ENCODE data around the gene RNPEPL1.

Gene RNPEPL1

DNA sequence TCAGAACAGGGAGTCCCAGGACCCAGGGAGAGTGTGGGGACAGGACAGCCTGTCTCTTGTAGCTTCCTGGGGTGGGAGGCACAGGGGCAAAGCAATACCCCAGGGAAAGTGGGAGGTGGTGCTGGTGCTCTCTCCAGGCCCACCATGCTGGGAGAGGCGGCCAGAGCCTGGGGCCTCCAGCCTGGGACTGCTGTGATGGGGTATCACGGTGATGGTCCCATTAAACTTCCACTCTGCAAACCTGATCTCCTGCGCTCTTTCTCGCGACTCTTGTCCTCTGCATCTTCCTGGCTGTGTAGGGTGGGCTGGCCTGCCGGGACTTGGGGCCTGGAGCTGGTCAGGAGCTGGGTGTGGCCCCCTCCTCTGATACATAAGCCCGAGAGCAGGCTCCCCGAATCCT, 10.2 kb downstream of the RNPEPL1 start:
- DNase-seq: no peak

DNA sequence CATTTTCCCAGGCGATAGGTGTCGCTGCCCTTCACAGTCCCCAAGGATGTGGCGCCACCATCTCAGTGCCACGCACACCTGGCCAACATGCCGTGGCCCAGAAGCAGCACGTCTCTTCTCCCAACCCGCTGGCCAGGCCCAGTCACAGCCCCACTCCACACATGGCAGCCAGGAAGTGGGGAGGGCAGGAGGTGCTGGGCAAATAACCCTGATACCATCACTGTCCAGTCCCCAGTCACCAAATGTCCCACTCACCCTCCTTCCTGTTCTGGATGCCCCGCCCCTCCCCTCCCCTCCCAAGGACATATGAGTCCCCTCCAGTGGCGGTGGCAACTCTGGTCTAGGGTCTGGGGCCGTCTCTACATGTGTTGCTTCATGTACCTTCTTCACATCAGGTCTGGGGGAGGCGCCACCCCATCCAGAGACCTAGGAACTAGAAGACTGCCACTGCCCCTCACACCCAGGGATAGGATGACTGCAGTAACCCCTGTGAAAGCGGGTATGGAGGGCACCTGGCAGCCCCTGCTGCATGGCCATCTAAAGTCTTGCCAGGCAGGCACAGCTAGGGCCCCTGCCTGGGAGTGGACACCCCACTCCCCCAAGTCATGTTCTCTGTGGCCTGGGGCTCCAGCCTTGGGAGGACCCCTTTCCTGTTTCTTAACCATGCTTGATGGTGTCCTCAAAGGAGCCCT, 10.9 kb downstream of the RNPEPL1 start:
- DNase-seq: no peak

DNA sequence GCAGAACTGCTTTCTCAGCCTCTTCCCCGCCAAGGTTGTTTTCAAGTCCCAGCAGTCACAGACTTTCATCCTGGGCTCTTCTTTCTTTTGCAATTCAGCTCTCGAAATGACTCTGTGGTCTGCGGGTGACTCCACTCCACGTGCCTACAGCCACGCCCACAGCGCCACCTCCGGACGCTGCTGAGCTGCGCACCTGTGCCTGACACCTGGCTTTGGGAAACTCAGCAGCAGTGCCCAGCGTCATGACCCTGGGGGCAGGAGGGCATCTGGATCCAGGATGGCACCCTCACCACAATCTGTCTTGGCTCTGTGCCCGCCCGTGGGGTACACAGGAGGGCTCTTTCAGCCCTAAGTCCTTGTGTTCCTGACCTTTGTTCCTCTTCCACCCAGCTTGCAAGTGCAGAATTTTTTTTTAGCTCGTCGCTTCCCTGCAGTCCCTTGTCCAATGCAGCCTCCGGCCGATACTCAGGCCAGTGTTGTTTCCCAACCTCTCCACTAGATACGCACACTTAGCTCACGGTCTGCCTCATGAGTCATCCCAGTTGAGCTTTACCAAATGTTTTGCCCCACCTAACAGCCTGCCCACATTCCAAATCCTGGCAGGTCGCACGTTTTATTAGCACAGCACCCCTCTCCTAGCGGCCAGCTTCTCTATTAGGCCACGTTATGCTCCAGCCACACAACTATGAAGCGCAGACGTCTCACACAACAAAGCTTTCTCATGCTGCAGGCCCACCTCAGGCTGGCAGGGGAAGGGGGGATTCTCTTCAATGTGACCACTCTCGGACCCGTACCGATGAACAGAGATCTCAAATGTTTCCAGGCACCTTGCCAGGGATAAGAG, 11.7 kb downstream of the RNPEPL1 start:
- peak; percentile 65 for DNase-seq

DNA sequence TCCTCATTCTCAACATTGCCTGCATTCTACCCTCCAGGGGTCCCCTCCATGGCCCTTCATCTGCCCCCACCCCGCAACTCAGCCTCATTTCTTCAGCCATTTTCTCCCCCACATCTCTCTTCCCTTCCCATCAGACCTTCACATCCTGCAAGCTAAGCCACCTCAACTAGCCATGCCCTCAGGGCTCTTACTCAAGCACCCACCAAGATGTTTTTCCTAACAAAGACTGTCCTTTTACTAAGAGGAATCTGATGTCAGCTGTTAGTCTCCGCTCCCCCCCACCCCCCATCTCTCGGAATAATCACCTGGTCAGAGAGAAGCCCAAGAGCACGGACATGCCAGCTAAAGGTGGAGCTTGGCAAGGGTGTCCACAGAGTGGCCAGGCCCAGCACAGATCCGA, 13.5 kb downstream of the RNPEPL1 start:
- DNase-seq: no peak

DNA sequence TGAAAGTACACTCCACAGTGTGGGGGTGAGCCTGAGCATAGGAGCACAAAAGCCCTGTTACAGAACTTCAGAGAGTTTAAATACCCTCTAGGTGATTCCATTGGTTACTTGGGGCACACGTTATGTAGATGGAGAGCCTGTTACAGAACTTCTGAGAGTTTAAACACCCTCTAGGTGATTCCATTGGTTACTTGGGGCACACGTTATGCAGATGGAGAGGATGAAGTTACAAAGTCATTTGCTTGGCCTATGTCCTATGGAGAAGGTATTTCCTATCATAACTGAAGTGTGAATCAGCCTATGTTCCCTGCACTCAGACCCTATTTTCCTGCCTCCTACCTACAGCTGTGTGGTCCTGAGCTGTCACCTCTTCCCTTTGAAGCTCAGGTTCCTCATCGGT, 14.5 kb downstream of the RNPEPL1 start:
- no peak for DNase-seq

DNA sequence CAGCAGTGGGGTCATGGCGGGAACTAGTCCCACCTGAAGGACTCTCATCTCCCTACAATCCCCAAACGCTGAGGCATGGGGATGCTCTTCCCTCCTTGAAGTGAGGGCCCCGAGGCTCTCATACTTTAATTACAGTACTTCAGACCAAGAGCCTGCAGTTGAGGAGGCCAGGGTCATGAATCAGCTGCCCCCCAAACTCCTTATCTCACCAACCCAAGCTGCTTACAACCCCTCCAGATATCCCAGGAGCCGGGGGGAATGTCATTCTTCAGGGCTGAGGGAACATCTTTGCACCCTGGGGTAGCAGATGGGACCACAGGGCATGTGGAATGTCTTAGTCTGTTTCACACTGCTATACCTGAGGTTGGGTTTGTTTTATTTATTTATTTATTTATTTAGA, 15.5 kb downstream of the RNPEPL1 start:
- DNase-seq: no peak

DNA sequence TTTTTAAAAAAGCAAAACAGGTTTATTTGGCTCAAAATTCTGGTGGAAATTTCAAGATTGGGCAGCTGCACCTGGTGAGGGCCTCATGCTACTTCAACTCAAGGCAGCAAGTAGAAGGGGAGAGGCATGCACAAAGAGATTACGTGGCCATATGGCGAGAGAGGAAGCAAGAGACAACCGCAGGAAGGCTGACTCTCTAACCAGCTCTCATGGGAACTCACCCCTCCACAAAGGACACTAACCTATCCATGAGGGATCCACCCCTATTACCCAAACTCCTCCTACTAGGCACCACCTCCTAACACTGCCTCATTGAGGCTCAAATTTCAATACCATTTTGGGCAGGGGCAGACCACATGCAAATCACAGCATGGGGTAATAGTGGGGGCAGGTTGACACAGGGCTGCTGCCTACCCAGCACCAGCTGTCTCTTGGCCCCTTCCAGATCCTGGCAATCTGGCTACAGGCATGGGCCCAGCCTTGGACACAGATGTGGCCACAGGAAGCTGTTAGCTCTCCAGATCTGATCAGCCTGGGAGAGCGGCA, 16.3 kb downstream of the RNPEPL1 start:
- DNase-seq: no peak

DNA sequence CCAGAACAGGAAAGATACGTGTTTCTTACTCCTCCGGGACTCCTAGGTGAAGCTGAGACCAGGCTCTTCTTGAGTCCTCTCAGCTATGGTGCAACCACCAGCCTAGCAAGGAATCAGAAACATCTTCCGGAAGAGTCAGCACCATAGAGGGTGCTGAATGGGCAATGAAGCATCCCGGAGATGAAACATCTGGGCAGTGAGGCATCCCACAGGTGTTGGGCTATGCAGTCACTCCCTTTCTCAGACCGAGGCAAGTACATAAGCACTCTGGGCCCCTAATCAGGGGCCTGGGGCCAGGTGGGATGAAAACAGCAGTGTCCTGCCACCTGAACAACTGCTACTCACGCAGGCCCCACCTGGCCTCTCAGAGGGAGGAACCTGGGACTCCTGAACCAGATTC, 16.8 kb downstream of the RNPEPL1 start:
- no peak for DNase-seq

DNA sequence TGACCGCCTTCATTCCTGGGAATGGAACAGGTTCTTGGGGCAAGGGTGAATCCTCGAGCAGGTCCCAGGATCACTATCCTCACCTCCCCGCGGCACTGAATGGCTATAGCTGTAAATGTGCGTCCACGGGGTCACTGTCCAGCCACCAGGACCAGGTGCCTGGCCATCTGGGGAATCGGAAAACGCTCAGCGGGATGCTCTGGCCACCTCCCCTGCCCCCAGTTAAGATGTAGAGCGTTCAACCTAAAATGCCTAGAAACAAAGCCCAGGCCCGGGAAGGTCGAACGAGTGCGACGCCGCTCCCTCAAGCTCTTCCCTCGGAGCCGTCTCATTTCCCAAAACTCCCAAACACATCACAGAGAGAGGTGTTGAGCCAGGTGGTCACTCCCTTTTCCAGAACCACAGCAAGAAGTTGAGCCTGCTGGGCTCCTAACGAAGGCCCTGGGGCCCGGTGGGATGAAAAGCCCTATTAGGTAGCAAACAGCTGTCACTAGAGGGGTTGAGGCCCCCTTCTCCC, 17.5 kb downstream of the RNPEPL1 start:
- no peak for DNase-seq

DNA sequence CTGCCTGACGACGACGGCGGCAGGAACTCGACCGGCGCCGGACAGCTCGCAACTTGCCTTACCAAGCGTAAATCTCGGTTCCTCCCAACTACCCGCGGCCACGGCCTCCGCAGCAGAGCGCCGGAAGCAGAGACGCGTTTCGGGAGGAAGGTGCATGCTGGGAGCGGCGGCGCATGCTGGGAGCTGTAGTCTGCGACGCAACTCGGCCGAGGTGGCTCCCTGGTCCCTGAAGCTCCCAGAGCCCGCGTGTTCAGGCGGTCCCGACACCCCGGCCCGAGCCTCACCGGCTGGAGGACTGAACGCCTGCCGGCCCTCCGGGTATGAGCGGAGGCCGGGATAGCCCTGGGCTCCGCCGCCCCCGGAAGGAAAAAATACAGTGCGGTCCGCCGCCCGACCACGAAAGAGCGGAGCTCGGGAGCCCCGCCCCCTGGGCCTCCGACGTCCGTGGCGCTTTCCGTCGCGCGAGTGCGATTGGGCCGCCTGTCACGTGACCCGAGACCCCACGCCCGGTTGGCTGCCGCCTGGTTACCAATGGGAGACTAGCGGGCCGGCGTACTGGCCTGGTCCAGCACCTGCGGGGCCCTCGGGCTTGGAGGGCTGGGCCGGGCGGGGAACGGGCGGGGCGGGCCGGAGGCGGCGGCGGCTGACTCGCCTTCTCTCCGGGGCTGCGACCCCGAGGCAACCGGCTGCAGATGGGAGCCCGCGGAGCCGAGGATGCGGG, 18.1 kb downstream of the RNPEPL1 start, which contains the start of gene CAPN10:
TSS of gene CAPN10 (plus strand) at position 537 of the 721 bp plus-strand sequence. CDS start at position 715, 178 bp downstream.
- peak; percentile 93 for DNase-seq

DNA sequence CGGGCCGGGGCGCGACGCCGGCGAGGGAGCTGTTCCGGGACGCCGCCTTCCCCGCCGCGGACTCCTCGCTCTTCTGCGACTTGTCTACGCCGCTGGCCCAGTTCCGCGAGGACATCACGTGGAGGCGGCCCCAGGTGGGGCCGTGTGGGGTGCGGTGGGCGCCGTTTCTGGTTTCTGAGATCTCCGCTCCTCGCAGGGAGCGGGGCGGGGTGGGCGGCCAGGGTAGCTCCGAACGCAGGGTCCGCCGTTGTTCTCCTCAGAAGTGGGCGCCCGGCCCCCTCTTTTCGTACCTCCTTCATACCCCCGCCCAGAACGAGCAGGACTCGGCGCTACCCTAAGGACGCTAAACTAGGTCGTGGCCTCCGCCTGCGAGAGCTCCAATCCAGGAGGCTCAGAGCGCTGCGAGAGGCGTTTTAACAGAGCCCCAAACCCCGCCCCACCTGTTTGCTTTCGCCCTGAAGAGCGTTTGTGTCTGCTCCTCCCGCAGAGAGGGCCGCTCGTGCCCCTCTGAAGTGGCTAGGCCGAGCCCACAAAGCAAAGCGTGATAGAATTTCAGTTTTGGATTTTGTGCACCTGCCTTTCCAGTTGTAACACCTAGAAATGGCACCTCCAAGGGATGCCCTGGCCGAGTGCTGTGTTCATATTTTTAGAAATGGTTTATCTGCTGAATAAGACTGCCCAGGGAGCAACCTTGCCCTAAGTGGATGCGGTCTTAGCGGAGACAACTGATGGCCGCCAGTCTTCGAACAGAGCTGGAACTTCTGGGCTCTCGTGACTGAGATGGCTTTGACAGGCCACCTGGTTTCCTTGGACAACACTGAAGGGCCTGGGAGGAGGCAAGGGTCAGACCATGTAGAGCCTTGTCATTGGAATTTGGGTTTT, 18.9 kb downstream of the RNPEPL1 start:
- DNase-seq: peak; percentile 34

DNA sequence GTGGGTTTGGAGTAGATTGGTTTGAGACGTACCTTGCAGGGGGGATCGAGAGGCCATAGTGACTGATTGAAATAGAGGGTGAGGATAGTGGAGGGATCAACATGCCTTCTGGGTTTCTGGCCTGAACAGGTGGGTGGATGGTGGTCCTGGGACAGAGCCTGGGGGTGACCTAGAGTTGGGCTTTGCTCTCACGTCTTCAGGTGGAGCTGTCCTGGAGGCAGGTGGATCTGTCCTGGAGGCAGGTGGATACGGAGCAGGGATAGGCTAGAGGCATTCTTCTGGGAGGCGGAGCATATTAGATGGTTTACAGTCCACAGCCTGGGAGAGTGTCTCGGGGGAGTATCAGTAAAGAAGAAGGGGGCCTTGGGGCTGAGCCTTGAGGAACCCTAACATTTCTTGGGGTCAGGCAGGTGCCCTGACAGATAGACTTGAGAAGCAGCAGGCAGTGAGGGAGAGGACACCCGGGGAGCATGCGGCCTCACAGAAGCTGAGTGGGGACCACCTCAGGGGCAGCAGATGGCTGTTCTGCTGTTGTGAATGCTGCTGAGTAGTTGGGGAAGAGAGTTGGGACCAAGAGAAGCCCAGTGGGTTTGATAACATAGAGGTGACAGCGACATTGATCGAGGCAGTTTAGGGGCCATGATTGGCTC, 19.8 kb downstream of the RNPEPL1 start:
- no peak for DNase-seq

DNA sequence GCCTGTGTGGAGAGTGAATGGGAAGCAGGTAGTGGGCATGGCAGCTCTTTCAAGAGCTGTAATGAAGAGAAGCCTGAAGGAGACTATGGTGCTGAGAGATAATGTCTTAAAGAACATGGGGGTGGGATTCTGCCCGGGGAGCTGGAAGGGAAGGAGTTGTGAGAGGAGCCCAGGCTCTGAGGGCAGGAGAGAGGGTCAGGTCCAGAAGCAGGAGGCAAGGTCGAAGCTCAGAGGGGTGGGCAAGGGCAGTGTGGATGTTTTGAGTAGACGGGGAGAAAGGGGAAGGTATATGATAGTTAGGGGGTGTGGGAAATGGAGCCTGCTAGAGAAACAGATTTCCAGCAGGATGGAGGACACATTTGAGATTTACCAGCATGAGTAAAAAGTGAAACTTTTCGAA, 20.4 kb downstream of the RNPEPL1 start:
- no peak for DNase-seq

DNA sequence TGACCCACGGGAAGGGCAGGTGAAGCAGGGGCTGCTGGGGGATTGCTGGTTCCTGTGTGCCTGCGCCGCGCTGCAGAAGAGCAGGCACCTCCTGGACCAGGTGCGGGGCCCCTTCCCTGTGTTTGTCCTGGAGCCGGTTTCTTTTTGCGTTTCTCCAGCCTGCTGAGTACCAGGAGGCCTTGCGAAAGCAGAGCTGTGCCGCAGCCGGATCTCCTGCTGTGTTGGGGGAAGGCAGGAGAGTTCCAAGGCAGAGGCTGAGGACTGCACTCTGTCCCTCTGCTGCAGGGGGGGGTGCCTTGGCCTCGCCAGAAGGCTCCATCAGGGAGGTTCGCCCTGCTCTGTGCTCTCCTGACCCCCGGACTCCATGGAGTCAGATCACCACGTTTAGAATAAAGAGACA, 21.1 kb downstream of the RNPEPL1 start:
- no peak for DNase-seq

DNA sequence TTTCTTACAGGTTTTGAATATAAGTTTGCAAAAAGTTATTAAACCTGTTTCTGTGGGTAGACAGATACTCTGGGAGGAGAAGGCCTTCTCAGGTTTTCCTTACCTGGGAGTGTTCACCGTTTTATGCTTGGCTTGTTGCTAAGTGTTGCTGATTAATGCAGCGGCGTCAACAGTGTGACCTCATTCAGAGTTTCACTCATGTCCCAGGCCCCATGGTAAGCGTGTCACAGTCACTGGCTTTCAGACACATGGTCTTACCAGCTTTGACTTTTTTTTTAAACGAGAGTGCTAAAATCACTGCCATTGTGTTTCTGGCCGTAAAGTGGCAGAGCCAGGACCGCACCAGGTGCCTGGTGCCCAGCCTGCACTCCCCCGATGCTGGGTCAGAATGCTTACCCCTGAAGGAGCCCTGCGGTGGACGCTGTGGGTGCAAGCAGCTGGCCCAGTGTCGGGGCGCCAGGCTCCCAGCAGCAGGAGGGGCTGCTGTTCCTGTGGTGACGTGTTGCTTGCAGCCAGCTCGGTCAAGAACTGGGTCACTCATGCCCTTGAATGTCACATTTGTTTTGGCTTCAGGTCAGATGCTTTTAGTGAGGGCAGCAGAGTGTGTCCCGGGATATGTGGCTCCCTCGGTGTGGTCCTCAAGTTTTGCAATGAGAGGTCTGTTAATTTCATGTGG, 21.7 kb downstream of the RNPEPL1 start:
- no peak for DNase-seq

DNA sequence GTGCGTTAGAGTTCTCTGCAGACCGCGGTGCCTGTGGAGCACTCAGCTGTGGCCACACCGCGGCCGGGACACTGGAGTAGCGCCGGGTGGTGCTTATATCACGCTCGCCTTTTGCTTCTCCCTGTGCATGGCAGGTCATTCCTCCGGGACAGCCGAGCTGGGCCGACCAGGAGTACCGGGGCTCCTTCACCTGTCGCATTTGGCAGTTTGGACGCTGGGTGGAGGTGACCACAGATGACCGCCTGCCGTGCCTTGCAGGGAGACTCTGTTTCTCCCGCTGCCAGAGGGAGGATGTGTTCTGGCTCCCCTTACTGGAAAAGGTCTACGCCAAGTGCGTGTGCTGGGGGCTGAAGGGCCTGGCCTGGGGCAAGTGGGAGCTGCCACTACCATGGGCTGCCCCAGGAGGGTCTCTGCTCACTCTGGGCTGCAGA, 22.4 kb downstream of the RNPEPL1 start:
- no peak for DNase-seq

DNA sequence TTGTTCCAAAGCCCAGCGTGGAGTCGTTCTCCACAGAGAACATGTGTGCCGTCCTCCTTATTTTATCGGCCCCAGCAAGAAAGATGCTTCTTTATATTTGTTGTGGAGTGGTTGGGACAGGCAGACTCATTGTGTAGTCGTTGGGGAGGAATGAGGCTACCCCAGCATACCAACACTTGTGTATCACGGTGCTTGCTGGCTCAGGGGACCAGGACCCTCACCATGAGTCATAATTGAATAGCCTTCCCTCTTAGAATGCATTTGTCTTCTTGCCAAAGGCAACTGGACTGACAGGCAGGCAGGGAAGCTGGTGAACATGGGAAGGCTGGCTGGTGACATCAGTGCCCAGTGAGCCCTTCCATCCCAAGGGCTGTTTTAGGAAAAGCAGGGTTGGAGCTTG, 22.9 kb downstream of the RNPEPL1 start:
- DNase-seq: no peak

DNA sequence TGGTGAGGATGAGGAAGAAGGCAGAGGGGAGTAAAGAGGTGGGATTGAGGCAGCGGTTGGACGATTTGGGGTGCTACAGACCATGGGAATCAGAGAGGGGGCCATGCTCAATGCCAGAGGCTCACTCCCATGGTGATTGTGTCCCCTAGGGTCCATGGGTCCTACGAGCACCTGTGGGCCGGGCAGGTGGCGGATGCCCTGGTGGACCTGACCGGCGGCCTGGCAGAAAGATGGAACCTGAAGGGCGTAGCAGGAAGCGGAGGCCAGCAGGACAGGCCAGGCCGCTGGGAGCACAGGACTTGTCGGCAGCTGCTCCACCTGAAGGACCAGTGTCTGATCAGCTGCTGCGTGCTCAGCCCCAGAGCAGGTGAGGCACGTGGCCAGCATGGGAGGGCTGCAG, 23.5 kb downstream of the RNPEPL1 start:
- no peak for DNase-seq

DNA sequence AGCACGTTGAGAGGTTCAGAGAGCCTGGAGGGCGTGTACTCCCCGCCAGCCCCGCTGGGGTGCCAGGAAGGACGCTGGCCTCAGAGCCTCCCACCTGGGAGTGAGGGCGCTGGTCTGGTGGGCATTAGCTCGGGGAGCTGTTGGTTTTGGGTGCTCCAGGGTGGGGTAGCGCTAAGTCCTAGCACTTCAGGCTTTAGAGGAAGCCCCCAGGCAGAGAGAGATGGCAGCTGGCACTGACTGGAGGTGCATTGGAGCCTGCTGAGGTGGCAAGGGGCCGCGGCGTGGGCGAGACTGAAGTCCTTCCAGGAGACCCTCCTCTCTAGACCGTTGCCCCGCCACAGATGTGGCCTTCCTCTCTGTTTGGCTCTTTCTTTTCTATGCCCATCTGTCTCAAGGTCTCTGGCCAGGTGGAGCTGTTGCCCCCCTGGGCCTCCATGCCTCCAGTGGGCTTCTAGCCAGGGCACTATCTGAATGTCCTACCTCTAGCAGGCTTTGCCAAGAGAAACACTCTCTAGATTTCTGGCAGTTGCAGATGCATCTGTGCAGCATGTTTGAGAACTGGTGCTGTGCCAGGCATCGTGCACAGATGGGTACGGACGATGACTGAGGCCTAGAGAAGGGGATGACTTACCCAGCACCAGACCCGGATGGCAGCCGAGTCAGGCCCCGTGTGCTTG, 24.9 kb downstream of the RNPEPL1 start:
- DNase-seq: no peak

All from activated CD4-positive, alpha-beta T cell treated with anti-CD3 and anti-CD28 coated beads for 1 hour (primary cell).